ENCODE measurements around the gene NEUROD1. TPM values are rescaled to one million over a fixed set of nuclear protein-coding genes. Genes with fewer than 3 reads are reported as not detected.
"Not testable (repeated sequence)": the region's sequence is repeated elsewhere in the genome, so short reads cannot be mapped to it uniquely, and the experiment has no call there.

NEUROD1 gene
- not detected for total RNA-seq

- no peak for TF ChIP-seq CTCF (IDR thresholded peaks at IDR 0.05)
- no peak for ATAC-seq (ENCODE audit: low FRiP score)
- DNase-seq (ENCODE audit: low spot score): no peak
Measured at GRCh38 chr2:181680055-181680936, at the start of gene NEUROD1. NEUROD1 (minus strand) TSS chr2:181680517; CDS start chr2:181678860, 1,657 bp downstream.

GRCh38 chr2:181725476-181725875, 45.2 kb upstream of the NEUROD1 start:
- DNase-seq (ENCODE audit: low spot score) (no peak), ATAC-seq (ENCODE audit: low FRiP score) (no peak)
- TF ChIP-seq CTCF (IDR thresholded peaks at IDR 0.05): no peak

- no peak for TF ChIP-seq CTCF (IDR thresholded peaks at IDR 0.05)
- ATAC-seq (ENCODE audit: low FRiP score): no peak
- DNase-seq (ENCODE audit: low spot score): no peak
Measured at GRCh38 chr2:181724662-181725061, 44.3 kb upstream of the NEUROD1 start.

- TF ChIP-seq CTCF (IDR thresholded peaks at IDR 0.05): no peak
- no peak for DNase-seq (ENCODE audit: low spot score)
- no peak for ATAC-seq (ENCODE audit: low FRiP score)
Measured at GRCh38 chr2:181723731-181724130, 43.4 kb upstream of the NEUROD1 start.

- ATAC-seq (ENCODE audit: low FRiP score): no peak
- TF ChIP-seq CTCF (IDR thresholded peaks at IDR 0.05): no peak
- DNase-seq (ENCODE audit: low spot score): peak; percentile 71
Measured at GRCh38 chr2:181715033-181715630, 34.8 kb upstream of the NEUROD1 start.

GRCh38 chr2:181711051-181711450, 30.7 kb upstream of the NEUROD1 start:
- not testable (repeated sequence) for DNase-seq (ENCODE audit: low spot score); ATAC-seq (ENCODE audit: low FRiP score)

GRCh38 chr2:181702519-181702918, 22.2 kb upstream of the NEUROD1 start:
- not testable (repeated sequence) for ATAC-seq (ENCODE audit: low FRiP score); DNase-seq (ENCODE audit: low spot score)

GRCh38 chr2:181698223-181698622, 17.9 kb upstream of the NEUROD1 start:
- ATAC-seq (ENCODE audit: low FRiP score): no peak
- no peak for TF ChIP-seq CTCF (IDR thresholded peaks at IDR 0.05)

More at GRCh38 chr2:181698223-181698622, 17.9 kb upstream of the NEUROD1 start:
- DNase-seq (ENCODE audit: low spot score): no peak
